OCI-LY3 (cell line): ENCODE measurements around the gene PPM1N.

Source experiments
- H2AFZ ChIP-seq: fragments of 200-600, 300-600 bp; shearing (Covaris generic); 2 replicates; pipeline ENCODE4 v1.6.0; 2014; ENCODE audit warnings: antibody characterized with exemption, low read depth, low read length
- H3K27ac ChIP-seq: fragments of 200-600, 300-600 bp; sonication (generic); 2 replicates; pipeline ENCODE4 v1.5.1; 2014; ENCODE audit warnings: mild to moderate bottlenecking, low read length, moderate library complexity, mixed read lengths
- H3K27me3 ChIP-seq: fragments of 200-600, 300-600 bp; sonication (generic); 2 replicates; pipeline ENCODE4 v1.6.1; 2014; ENCODE audit warnings: low read depth, low read length, mixed read lengths
- H3K36me3 ChIP-seq: fragments of 200-600, 300-600 bp; sonication (generic); replicated peaks from 2 replicates; pipeline ENCODE3; 2014; ENCODE audit warnings: low read depth, low read length, mixed read lengths
- H3K4me1 ChIP-seq: fragments of 300-600, 200-600 bp; sonication (generic); 2 replicates; pipeline ENCODE4 v1.6.1; 2014; ENCODE audit warnings: low read length, mixed read lengths
- H3K4me2 ChIP-seq: fragments of 200-600, 300-600 bp; sonication (generic); 2 replicates; pipeline ENCODE4 v1.6.1; 2014; ENCODE audit warnings: low read length, mixed read lengths
- H3K4me3 ChIP-seq: fragments of 300-600, 200-600 bp; sonication (generic); 2 replicates; pipeline ENCODE4 v1.5.1; 2014; ENCODE audit warnings: antibody characterized with exemption, mild to moderate bottlenecking, low read length, moderate library complexity
- H3K79me2 ChIP-seq: fragments of 300-600, 200-600 bp; shearing (Covaris generic); 2 replicates; pipeline ENCODE4 v1.6.1; 2014; ENCODE audit warnings: mild to moderate bottlenecking, low read length, mixed read lengths
- H3K9ac ChIP-seq: fragments of 300-600, 200-600 bp; shearing (Covaris generic); 2 replicates; pipeline ENCODE4 v1.6.0; 2014; ENCODE audit warnings: mild to moderate bottlenecking, low read length, moderate library complexity
- H3K9me3 ChIP-seq: fragments of 200-600, 300-600 bp; shearing (Covaris generic); 2 replicates; pipeline ENCODE4 v1.6.1; 2014; ENCODE audit warnings: low read length, mixed read lengths; ENCODE audit not compliant: insufficient read depth
- H4K20me1 ChIP-seq: fragments of 200-600, 300-600 bp; sonication (generic); 2 replicates; pipeline ENCODE4 v1.6.1; 2016; ENCODE audit warnings: low read length, mixed read lengths; ENCODE audit not compliant: insufficient read depth
- CTCF ChIP-seq: fragments of 200-600, 300-600 bp; sonication (generic); IDR thresholded peaks from 2 replicates; pipeline ENCODE4 v1.5.1; 2014; ENCODE audit warnings: antibody characterized with exemption, low read length, low read depth
- EZH2phosphoT487 ChIP-seq: fragments of 200-600 bp; shearing (Covaris generic); IDR thresholded peaks from 2 replicates; pipeline ENCODE4 v1.6.1; 2018; ENCODE audit warnings: antibody characterized with exemption, mixed run types, low read depth

PPM1N gene

GRCh38 chr19:45489216-45489855, 8.9 kb upstream of the PPM1N start:
- Histone ChIP-seq H3K27ac (no peak overlapping the region), H3K9me3 (no peaks in the 10 kb centered on the region), H3K4me3 (no peak overlapping the region), H3K4me2 (no peak overlapping the region), H4K20me1 (no peaks in the 10 kb centered on the region), H3K4me1 (peaks cover 7% of the 10 kb centered on the region), H3K36me3 (peaks cover 3% of the 10 kb centered on the region), H3K79me2 (no peaks in the 10 kb centered on the region), H3K9ac (no peak overlapping the region), H2AFZ (no peak overlapping the region), H3K27me3 (no peaks in the 10 kb centered on the region)
- no peak for TF ChIP-seq CTCF
- TF ChIP-seq EZH2phosphoT487: no peak

GRCh38 chr19:45492137-45492626, 6.1 kb upstream of the PPM1N start:
- no peak overlapping the region for H3K4me3 ChIP-seq
- no peaks in the 10 kb centered on the region for H3K9me3 ChIP-seq
- H4K20me1 ChIP-seq: no peaks in the 10 kb centered on the region; the same call in 1 of the 2 replicates
- H3K4me2 ChIP-seq: no peak overlapping the region
- 0 out of 2 replicates have a peak, but pooled peaks cover 14% of the 10 kb centered on the region for H3K27me3 ChIP-seq
- no peak overlapping the region for H2AFZ ChIP-seq
- no peaks in the 10 kb centered on the region for H3K79me2 ChIP-seq
- H3K4me1 ChIP-seq: peaks cover 4% of the 10 kb centered on the region
- H3K9ac ChIP-seq: no peak overlapping the region
- no peak overlapping the region for H3K27ac ChIP-seq
- no peak for TF ChIP-seq EZH2phosphoT487
- no peak for TF ChIP-seq CTCF
- H3K36me3 ChIP-seq: peaks cover 3% of the 10 kb centered on the region

GRCh38 chr19:45492627-45493470, 5.4 kb upstream of the PPM1N start:
- Histone ChIP-seq H3K27ac (no peak overlapping the region), H3K4me1 (peaks cover 4% of the 10 kb centered on the region), H3K4me3 (no peak overlapping the region), H3K4me2 (no peak overlapping the region), H2AFZ (no peak overlapping the region), H3K9me3 (no peaks in the 10 kb centered on the region), H3K79me2 (no peaks in the 10 kb centered on the region), H3K27me3 (0 out of 2 replicates have a peak, but pooled peaks cover 14% of the 10 kb centered on the region), H3K9ac (no peak overlapping the region), H3K36me3 (peaks cover 3% of the 10 kb centered on the region), H4K20me1 (no peaks in the 10 kb centered on the region; the same call in 1 of the 2 replicates)
- no peak for TF ChIP-seq CTCF
- TF ChIP-seq EZH2phosphoT487: no peak
